ENCODE measurements around the gene PRCD.

PRCD gene

GRCh38 chr17:76566988-76567431, 27.2 kb downstream of the PRCD start:
- H3K4me3 ChIP-seq (ENCODE audit: low read depth, low read length) = no peak overlapping the region
- TF ChIP-seq CTCF (conservative IDR thresholded peaks at IDR 0.05; ENCODE audit: low read depth, low read length) = no peak
- no peak for DNase-seq (ENCODE audit: low read depth)

GRCh38 chr17:76567634-76568432, 28.0 kb downstream of the PRCD start:
- TF ChIP-seq CTCF (conservative IDR thresholded peaks at IDR 0.05; ENCODE audit: low read depth, low read length) = no peak
- H3K4me3 ChIP-seq (ENCODE audit: low read depth, low read length) = no peak overlapping the region
- DNase-seq (ENCODE audit: low read depth) = no peak

GRCh38 chr17:76568811-76569221, 29.0 kb downstream of the PRCD start:
- no peak for TF ChIP-seq CTCF (conservative IDR thresholded peaks at IDR 0.05; ENCODE audit: low read depth, low read length)
- no peak for DNase-seq (ENCODE audit: low read depth)
- H3K4me3 ChIP-seq (ENCODE audit: low read depth, low read length) = no peak overlapping the region

- no peak for TF ChIP-seq CTCF (conservative IDR thresholded peaks at IDR 0.05; ENCODE audit: low read depth, low read length)
- DNase-seq (ENCODE audit: low read depth) = no peak
- no peak overlapping the region for H3K4me3 ChIP-seq (ENCODE audit: low read depth, low read length)
These were observed 29.9 kb downstream of the PRCD start for GRCh38 chr17:76569607-76570279.

GRCh38 chr17:76570457-76570856, 30.6 kb downstream of the PRCD start:
- no peak for DNase-seq (ENCODE audit: low read depth)
- H3K4me3 ChIP-seq (ENCODE audit: low read depth, low read length) = no peak overlapping the region
- TF ChIP-seq CTCF (conservative IDR thresholded peaks at IDR 0.05; ENCODE audit: low read depth, low read length) = no peak

- H3K4me3 ChIP-seq (ENCODE audit: low read depth, low read length) = no peak overlapping the region
- no peak for TF ChIP-seq CTCF (conservative IDR thresholded peaks at IDR 0.05; ENCODE audit: low read depth, low read length)
- no peak for DNase-seq (ENCODE audit: low read depth)
These were observed 31.1 kb downstream of the PRCD start for GRCh38 chr17:76570877-76571471.

All from choroid plexus epithelial cell (primary cell).